Fibroblast of skin of scalp (primary cell): Measurements from ENCODE around the gene NSRP1.
"Not testable (repeated sequence)": the region's sequence is repeated elsewhere in the genome, so short reads cannot be mapped to it uniquely, and the experiment has no call there.

Experiments
- DNase-seq: peaks from one replicate; pipeline ENCODE4 v3.0.0-alpha.2; 2013

Gene NSRP1

DNA sequence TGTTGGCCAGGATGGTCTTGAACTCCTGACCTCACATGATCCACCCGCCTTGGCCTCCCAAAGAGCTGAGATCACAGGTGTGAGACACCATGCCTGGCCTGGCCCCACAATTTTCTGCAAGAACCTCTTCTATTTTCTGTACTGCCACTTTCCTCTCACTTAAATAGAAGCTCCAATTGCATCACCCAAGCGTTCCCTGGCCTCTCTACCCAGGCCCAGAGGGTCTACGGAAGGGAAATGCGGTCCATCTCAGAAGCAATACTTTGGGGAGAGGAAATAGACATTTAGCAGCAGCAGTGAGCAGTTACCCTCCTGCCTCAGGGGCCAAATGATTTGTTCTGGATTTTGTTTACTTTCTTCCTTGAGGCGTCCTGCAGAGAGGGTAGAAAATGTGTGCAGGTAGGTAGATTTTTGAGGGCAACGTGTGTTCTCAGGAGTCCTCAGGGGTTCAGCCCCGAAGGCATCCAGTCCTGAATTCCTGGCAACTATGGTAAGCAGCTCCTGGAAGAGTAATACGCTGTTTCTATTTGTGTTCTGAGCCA lies 107.9 kb downstream of the NSRP1 start:
- DNase-seq, result no peak

DNA sequence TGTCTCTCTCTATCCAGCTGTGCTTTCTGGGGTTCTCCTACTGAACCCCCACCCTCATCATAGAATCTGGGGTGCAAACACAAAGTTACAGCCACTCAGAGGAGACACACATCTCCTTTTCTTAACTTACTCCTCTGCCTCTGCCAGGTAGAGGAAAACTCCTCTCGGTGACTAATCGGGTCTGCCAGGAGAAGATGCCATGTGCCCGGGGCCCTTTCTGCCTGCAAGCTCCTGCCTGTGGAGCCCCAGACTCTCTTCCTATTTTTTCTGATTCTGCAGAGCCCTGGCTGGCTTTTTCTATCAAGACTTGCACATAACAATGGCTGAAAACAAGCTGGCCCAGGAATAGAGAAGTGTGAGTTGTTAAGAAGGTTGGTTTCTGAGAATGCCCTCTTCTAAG lies 108.5 kb downstream of the NSRP1 start:
- DNase-seq, result no peak

DNA sequence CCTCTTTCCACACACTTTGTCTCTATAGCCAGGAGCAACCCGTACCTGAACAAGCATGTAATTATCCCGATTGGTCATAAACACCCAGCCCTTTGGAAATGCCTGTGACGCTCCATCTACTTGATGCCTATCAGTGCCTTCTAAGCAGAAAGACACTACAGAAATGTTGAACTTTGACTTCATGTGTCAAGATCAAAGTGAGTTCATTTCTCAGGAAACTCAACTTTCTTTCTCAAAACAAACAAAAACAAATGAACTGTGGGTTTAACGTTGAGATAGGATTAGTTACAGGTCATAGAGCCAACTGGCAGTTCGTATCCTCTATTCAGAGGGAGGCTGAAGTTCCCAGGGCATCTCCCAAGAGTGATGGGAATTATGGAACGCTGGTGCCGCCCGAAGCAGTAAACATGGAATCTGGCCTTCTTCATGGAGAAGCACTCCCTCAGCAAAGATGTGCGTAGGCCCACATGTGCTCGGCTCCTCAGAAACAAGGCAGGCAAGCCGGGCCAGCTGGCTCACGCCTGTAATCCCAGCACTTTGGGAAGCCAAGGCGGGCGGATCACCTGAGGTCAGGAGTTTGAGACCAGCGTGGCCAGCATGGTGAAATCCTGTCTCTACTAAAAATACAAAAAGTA lies 109.4 kb downstream of the NSRP1 start:
- DNase-seq, result no peak

GRCh38 chr17:30226878-30227277 lies 110.3 kb downstream of the NSRP1 start:
- DNase-seq, result no peak

GRCh38 chr17:30228011-30228410 lies 111.4 kb downstream of the NSRP1 start:
- no peak for DNase-seq

DNA sequence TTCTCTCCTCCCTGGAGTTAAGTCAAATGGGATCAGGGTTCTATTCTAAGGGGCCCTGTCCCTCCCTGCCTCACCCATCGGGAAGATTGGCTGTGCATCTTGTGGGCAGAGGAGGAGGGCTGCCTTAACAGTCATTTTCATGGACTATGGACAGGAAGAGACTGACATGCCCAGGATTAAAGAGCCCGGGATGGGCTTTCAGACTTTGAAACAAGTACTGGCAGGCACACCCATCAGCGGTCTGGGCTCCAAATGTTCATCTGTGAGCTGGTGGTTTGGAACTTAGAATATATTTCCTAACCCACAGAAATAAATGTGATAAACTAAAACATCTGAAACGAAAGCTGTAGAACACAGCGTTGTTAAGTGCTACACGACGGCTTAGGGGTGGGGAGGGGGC lies 112.4 kb downstream of the NSRP1 start:
- peak; percentile 11 for DNase-seq

DNA sequence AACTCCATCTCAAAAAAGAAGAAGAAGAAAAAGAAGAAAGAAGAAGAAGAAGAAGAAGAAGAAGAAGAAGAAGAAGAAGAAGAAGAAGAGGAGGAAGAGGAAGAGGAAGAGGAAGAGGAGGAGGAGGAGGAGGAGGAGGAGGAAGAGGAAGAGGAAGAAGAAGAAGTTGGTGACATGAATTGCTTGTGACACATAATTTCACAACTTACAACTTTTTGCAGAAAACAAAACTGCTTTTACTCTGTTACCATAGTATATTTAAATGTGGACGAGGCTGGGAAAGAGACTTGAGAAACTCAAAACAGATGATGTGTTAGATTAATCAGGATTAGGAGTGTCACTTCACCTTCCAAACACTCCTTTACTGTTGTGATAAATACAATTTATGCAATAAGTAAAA lies 113.4 kb downstream of the NSRP1 start:
- DNase-seq, result not testable (repeated sequence)

GRCh38 chr17:30230596-30231125 lies 114.0 kb downstream of the NSRP1 start:
- DNase-seq, result peak; percentile 12

DNA sequence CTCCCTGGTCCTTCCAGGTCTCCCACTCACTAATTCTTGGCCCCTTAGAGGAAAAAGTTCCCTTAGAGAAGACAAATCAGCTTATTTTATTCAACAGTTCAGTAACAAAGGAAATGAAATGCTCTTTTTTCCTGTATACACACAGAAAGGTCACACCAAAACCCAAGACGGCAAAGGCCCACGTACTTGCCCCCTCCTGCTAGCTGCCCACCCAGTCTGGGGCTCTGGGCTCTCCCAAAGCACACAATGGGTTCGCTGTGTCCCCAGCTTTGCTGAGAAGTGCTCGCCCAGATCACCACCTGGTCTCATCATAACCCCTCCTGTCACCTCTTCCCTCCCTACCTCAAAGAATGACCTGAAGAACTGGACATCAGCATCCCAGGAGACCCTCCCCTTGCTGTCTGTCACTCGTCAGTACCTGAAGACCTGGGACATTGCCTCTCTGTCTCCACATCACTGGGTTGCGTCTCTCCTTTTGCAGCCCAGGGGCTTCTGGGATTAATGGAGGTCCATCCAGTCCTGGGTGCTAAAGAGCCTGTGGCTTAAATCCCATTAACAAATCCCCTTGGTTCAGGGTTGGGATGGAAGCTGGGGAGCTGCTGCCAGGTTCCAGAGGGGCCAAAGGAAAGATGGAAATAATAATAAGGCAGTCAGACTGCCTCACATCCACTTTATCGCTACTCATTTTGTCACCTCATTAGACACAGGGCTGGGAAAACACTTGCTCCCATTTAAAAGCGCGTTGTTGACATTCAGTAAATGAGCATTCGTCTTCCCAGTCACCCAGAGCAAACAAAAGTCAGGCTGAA lies 115.6 kb downstream of the NSRP1 start:
- DNase-seq, result no peak

- DNase-seq, result no peak
Observed at GRCh38 chr17:30232824-30233427, 116.3 kb downstream of the NSRP1 start.

GRCh38 chr17:30234296-30234695 lies 117.7 kb downstream of the NSRP1 start:
- no peak for DNase-seq

GRCh38 chr17:30234964-30235363 lies 118.3 kb downstream of the NSRP1 start:
- no peak for DNase-seq

DNA sequence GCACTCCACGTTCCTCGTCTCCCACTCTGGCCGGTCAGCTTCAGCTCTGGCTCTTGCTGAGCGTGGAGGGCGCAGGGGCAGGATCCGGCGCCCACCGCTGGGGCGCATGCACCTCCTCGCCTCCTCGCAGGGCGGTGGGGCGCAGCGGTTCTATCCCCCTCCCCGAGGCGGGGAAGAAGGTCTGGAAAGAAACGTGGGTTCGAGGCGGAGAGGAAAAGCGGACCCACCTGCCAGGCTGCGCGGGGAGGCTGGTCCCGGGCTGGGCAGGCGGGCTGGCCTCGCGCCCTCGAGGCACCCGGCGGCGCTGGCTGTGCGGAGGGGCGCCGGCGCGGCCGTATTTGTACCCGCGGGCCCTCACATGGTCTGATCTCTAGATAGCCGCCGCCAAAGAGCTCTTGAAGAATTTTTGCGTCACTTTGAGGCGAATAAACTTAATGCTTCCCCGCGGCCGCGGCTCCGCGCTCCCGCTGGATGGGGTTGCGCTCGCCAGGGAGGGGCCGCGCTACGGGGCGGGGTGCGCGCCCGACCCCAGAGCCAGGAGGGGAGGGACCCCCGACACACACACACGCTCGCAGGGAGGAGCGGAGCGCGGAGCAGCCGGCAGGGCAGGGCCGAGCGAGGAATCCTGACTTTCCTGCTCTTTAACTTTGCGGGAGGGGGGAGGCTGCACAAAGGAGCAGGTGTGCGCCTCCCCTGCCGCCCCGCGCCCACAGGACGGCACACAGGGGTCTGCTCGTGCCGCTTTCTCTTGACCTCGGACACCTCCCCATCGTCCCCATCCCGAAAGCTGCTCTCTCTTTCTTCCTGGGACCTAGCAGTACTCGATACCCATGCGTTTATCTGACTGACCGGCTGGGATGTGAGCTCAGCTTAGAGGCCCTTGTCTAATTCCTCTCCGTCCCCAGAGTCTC lies 119.0 kb downstream of the NSRP1 start, which contains the start of gene SLC6A4:
Gene SLC6A4, minus strand, starts transcription at position 312 of the 911 bp plus-strand sequence. CDS start 13,739 bp downstream, outside the sequence.
- no peak for DNase-seq
